Right atrium auricular region (tissue), 2 donors: ENCODE data around the gene CFD. TPM values are rescaled to one million over a fixed set of nuclear protein-coding genes. Genes with fewer than 3 reads are reported as not detected.

Experiments used
- DNase-seq: peaks from one replicate; pipeline ENCODE4 v3.0.0-alpha.2; 2019; ENCODE audit warnings: low spot score
- H3K27ac ChIP-seq, 2 donors: fragments of 200-600 bp; sonication (generic); 1 replicate in 1 of 2; 2 replicates in 1 of 2; pipeline ENCODE4 v1.5.1; 2016 to 2019
- H3K27me3 ChIP-seq, 2 donors: fragments of 200-600 bp; sonication (generic); one replicate each; pipeline versions ENCODE4 v1.5.1 to v1.6.0; 2017 to 2019
- H3K36me3 ChIP-seq: fragments of 200-600 bp; sonication (generic); one replicate; pipeline ENCODE4 v1.5.1; 2016
- H3K4me1 ChIP-seq, 2 donors: fragments of 200-600 bp; sonication (generic); one replicate each; pipeline versions ENCODE4 v1.5.1 to v1.6.0; 2017 to 2019
- H3K4me3 ChIP-seq, 2 donors: fragments of 200-600 bp; sonication (generic); 1 replicate in 1 of 2; 2 replicates in 1 of 2; pipeline ENCODE4 v1.5.1; 2017 to 2019; ENCODE audit warnings: mild to moderate bottlenecking in 1 of 2, moderate library complexity in 1 of 2
- H3K9me3 ChIP-seq, 2 donors: fragments of 200-600 bp; sonication (generic); one replicate each; pipeline ENCODE4 v1.5.1; 2019
- CTCF ChIP-seq, 2 donors: fragments of 200-600 bp; sonication (generic); IDR thresholded peaks; one replicate each; pipeline ENCODE4 v1.5.1; 2019; ENCODE audit warnings: antibody characterized with exemption in 2 of 2
- total RNA-seq, 2 donors: library from RNA; depleted of rRNA; stranded (reverse); fragments of >200 nt; gene quantifications; one replicate each; pipeline ENCODE4 v1.1.0, GENCODE V29; 2016

Gene CFD
- total RNA-seq, 2 donors from 2014 or later = 133 to 652 TPM

GRCh38 chr19:812747-813218 lies 46.7 kb upstream of the CFD start:
- peaks cover 53% of the 10 kb centered on the region for H3K36me3 ChIP-seq
- no peak overlapping the region for H3K27ac ChIP-seq
- H3K4me1 ChIP-seq = no peaks in the 10 kb centered on the region
- H3K9me3 ChIP-seq = no peaks in the 10 kb centered on the region
- DNase-seq = no peak
- no peak overlapping the region for H3K4me3 ChIP-seq
- H3K27me3 ChIP-seq = no peaks in the 10 kb centered on the region
- TF ChIP-seq CTCF (IDR thresholded peaks at IDR 0.05) = no peak

GRCh38 chr19:813219-814151 lies 46.0 kb upstream of the CFD start:
- H3K36me3 ChIP-seq = peaks cover 46% of the 10 kb centered on the region
- H3K27ac ChIP-seq = no peak overlapping the region
- H3K4me1 ChIP-seq = no peaks in the 10 kb centered on the region
- TF ChIP-seq CTCF (IDR thresholded peaks at IDR 0.05) = no peak
- H3K27me3 ChIP-seq = no peaks in the 10 kb centered on the region
- no peaks in the 10 kb centered on the region for H3K9me3 ChIP-seq
- H3K4me3 ChIP-seq = no peak overlapping the region
- DNase-seq = no peak

- Histone ChIP-seq H3K4me3 (no peak overlapping the region), H3K36me3 (peaks cover 36% of the 10 kb centered on the region), H3K4me1 (no peaks in the 10 kb centered on the region), H3K27me3 (no peaks in the 10 kb centered on the region), H3K9me3 (no peaks in the 10 kb centered on the region), H3K27ac (no peak overlapping the region)
- no peak for TF ChIP-seq CTCF (IDR thresholded peaks at IDR 0.05)
- DNase-seq = no peak
Measured at GRCh38 chr19:814152-815078, 45.0 kb upstream of the CFD start.

- no peaks in the 10 kb centered on the region for H3K4me1 ChIP-seq
- no peaks in the 10 kb centered on the region for H3K27me3 ChIP-seq
- H3K4me3 ChIP-seq = no peak overlapping the region
- DNase-seq = no peak
- H3K36me3 ChIP-seq = peaks cover 28% of the 10 kb centered on the region
- TF ChIP-seq CTCF (IDR thresholded peaks at IDR 0.05) = no peak
- H3K27ac ChIP-seq = no peak overlapping the region
- H3K9me3 ChIP-seq = no peaks in the 10 kb centered on the region
Measured at GRCh38 chr19:815079-815774, 44.2 kb upstream of the CFD start.

- Histone ChIP-seq H3K4me1 (no peaks in the 10 kb centered on the region), H3K9me3 (no peaks in the 10 kb centered on the region), H3K27me3 (no peaks in the 10 kb centered on the region), H3K27ac (no peak overlapping the region), H3K36me3 (peaks cover 21% of the 10 kb centered on the region), H3K4me3 (no peak overlapping the region)
- no peak for TF ChIP-seq CTCF (IDR thresholded peaks at IDR 0.05)
- DNase-seq = no peak
Measured at GRCh38 chr19:815775-816499, 43.5 kb upstream of the CFD start.
